Natural killer cell (primary cell): ENCODE measurements around the gene METTL25B. TPM values are rescaled to one million over a fixed set of nuclear protein-coding genes. Genes with fewer than 3 reads are reported as not detected.

Source experiments
- ATAC-seq, 3 donors: fragments of 150-1000 bp in 2 of 3; fragments of 200-7000 bp in 1 of 3; cut with Tn5 transposase; 1 replicate in 1 of 3; 2 replicates in 2 of 3; pipeline ENCODE4 v1.10.0; 2021; ENCODE audit warnings: mild to moderate bottlenecking in 2 of 3, moderate library complexity in 2 of 3
- DNase-seq, 2 donors: peaks; one replicate each; pipeline versions ENCODE4 v3.0.0 to v3.0.0-alpha.2; 2013 to 2021; ENCODE audit warnings: mixed read lengths in 1 of 2
- H3K27ac ChIP-seq: one replicate; pipeline ENCODE4 v1.5.1; 2013; ENCODE audit warnings: mild to moderate bottlenecking, low read length
- H3K27me3 ChIP-seq: one replicate; pipeline ENCODE4 v1.6.1; 2013; ENCODE audit warnings: low read length; ENCODE audit not compliant: control insufficient read depth, insufficient read depth
- H3K36me3 ChIP-seq: one replicate; pipeline ENCODE4 v1.6.1; 2013; ENCODE audit warnings: low read length; ENCODE audit not compliant: control insufficient read depth, insufficient read depth
- H3K4me1 ChIP-seq: one replicate; pipeline ENCODE4 v1.6.1; 2013; ENCODE audit warnings: low read length; ENCODE audit not compliant: control insufficient read depth, insufficient read depth
- H3K4me3 ChIP-seq: one replicate; pipeline ENCODE4 v1.5.1; 2013; ENCODE audit warnings: low read length
- H3K9me3 ChIP-seq: one replicate; pipeline ENCODE4 v1.6.1; 2013; ENCODE audit warnings: low read length; ENCODE audit not compliant: control insufficient read depth, insufficient read depth
- H3K27ac Mint-ChIP-seq, 2 donors: one replicate each; pipeline ENCODE4 v1.8.0; 2022; ENCODE audit warnings: mild to moderate bottlenecking in 2 of 2, mixed read lengths in 2 of 2, moderate library complexity in 1 of 2
- H3K27me3 Mint-ChIP-seq, 2 donors: one replicate each; pipeline ENCODE4 v1.8.0; 2022; ENCODE audit warnings: low read depth in 2 of 2, mixed read lengths in 2 of 2
- H3K36me3 Mint-ChIP-seq: one replicate; pipeline ENCODE4 v1.8.0; 2022; ENCODE audit warnings: mixed read lengths
- H3K4me1 Mint-ChIP-seq, 2 donors: one replicate each; pipeline ENCODE4 v1.8.0; 2022; ENCODE audit warnings: mixed read lengths in 2 of 2
- H3K4me3 Mint-ChIP-seq: one replicate; pipeline ENCODE4 v1.8.0; 2022; ENCODE audit warnings: mild to moderate bottlenecking, moderate library complexity, mixed read lengths
- H3K9me3 Mint-ChIP-seq, 2 donors: one replicate each; pipeline ENCODE4 v1.8.0; 2022; ENCODE audit warnings: mixed read lengths in 2 of 2
- CTCF ChIP-seq: fragments of 200-600 bp; IDR thresholded peaks from one replicate; pipeline ENCODE4 v1.8.0; 2022; ENCODE audit warnings: antibody characterized with exemption
- WGBS: methylation state at CpG from one replicate; pipeline ENCODE4 v1.1.7; 2013; ENCODE audit warnings: missing lambda C conversion rate; ENCODE audit not compliant: insufficient coverage; 5-methylcytosine and 5-hydroxymethylcytosine counted together
- intact Hi-C: fragments of 100-400 bp; cut with micrococcal nuclease; formaldehyde crosslinking; loops from one replicate; pipeline ENCODE4 v1.14.2; 2022
- total RNA-seq, 4 donors: library from RNA; stranded (reverse); fragments of 120-200 nt in 1 of 4; gene quantifications; one replicate each; pipeline versions ENCODE4 v1.2.3 to v1.2.4, GENCODE V29; 2013 to 2022

METTL25B gene
- total RNA-seq, 3 donors from 2014 or later (not counting 1 experiment from before 2014, with no cell fraction given): 23.5 to 25.3 (median 23.8) TPM

- TF ChIP-seq CTCF: no peak
- Mint-ChIP-seq H3K27me3 (no peaks in the 10 kb centered on the region), H3K4me3 (no peak overlapping the region), H3K9me3 (no peaks in the 10 kb centered on the region), H3K27ac (no peak overlapping the region), H3K36me3 (peaks cover 12% of the 10 kb centered on the region), H3K4me1 (peaks cover 30 to 36% of the 10 kb centered on the region in 2 donors)
- intact Hi-C loops: no loop called here
- Histone ChIP-seq H3K4me3 (no peak overlapping the region), H3K27me3 (no peaks in the 10 kb centered on the region), H3K4me1 (no peaks in the 10 kb centered on the region), H3K9me3 (no peaks in the 10 kb centered on the region), H3K27ac (no peak overlapping the region), H3K36me3 (peaks cover 42% of the 10 kb centered on the region)
- DNase-seq: no peak
- WGBS: 95% methylated on average over 4 of the region's 6 CpGs
- no peak for ATAC-seq
These were observed 57.2 kb downstream of the METTL25B start for GRCh38 chr1:156785458-156785857.

Other genes with a start within 250 kb of the METTL25B start
- 100 to 1,000 TPM; 232 to 298 (median 284) TPM for gene MEF2D, start 227.7 kb upstream of the METTL25B start, total RNA-seq
- gene IQGAP3, start 155.9 kb upstream of the METTL25B start, total RNA-seq: under 1 TPM; 0.08 to 0.21 (median 0.14) TPM
- 1 to 10 TPM; 3.3 to 4.1 (median 4.0) TPM for gene TTC24, start 148.7 kb upstream of the METTL25B start, total RNA-seq
- 10 to 100 TPM; 32.6 to 52.5 (median 36.6) TPM for gene NAXE, start 136.7 kb upstream of the METTL25B start, total RNA-seq
- gene GPATCH4, start 127.0 kb upstream of the METTL25B start, total RNA-seq: 10 to 100 TPM; 19.3 to 27.3 (median 22.1) TPM
- not detected for gene HAPLN2, start 109.1 kb upstream of the METTL25B start, total RNA-seq
- gene BCAN, start 86.4 kb upstream of the METTL25B start, total RNA-seq: under 1 TPM; 0.18 to 0.25 (median 0.19) TPM
- not detected for gene NES, start 51.1 kb upstream of the METTL25B start, total RNA-seq
- gene CRABP2, start 22.9 kb upstream of the METTL25B start, total RNA-seq: 1 to 10 TPM; 3.0 to 3.8 (median 3.0) TPM
- 10 to 100 TPM; 60.3 to 71.9 (median 68.7) TPM for gene ISG20L2, start 297 bp downstream of the METTL25B start, total RNA-seq
- gene MRPL24, start 12.6 kb downstream of the METTL25B start, total RNA-seq: 10 to 100 TPM; 15.9 to 19.7 (median 18.7) TPM
- gene HDGF, start 23.2 kb downstream of the METTL25B start, total RNA-seq: 100 to 1,000 TPM in 1 of 3 donors, 10 to 100 TPM in 2; 95.3 to 110 (median 96.6) TPM
- gene PRCC, start 39.1 kb downstream of the METTL25B start, total RNA-seq: 10 to 100 TPM; 66.5 to 92.4 (median 69.1) TPM
- 100 to 1,000 TPM; 155 to 324 (median 312) TPM for gene SH2D2A, start 88.4 kb downstream of the METTL25B start, total RNA-seq
- under 1 TPM; 0.10 to 0.18 (median 0.14) TPM for gene INSRR, start 130.6 kb downstream of the METTL25B start, total RNA-seq
- gene NTRK1, start 132.4 kb downstream of the METTL25B start, total RNA-seq: 10 to 100 TPM in 1 of 3 donors, 1 to 10 TPM in 2; 1.7 to 16.7 (median 2.4) TPM
- 1 to 10 TPM in 1 of 3 donors, under 1 TPM in 2; 0.52 to 1.4 (median 0.80) TPM for gene PEAR1, start 165.2 kb downstream of the METTL25B start, total RNA-seq
- not detected for gene LRRC71, start 192.2 kb downstream of the METTL25B start, total RNA-seq